ENCODE measurements around the gene RPS6KA5.

DNA sequence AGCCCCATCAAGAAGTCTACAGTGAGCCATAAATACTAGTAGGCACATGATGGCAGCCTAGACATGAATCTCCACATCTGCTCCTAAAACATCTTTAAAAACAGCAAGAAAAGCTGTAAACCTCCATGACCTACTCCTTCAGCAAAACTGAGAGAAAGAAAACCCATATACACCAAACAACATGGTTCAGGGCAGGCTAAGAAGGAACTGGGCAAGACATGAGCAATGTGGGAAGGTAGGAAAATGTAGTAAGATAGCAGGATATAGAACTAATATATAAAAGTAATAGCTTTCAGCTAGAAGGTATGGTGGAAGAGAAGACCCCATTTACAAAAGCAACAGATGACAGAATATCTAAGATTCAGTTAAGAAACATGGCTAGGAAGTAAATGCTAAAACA is 88.8 kb downstream of the RPS6KA5 start:
- TF ChIP-seq PHF8 (IDR thresholded peaks at IDR 0.05; ENCODE audit: borderline replicate concordance, low read depth) (no peak), NR3C1 (IDR thresholded peaks at IDR 0.05) (no peak), MAZ (IDR thresholded peaks at IDR 0.05; ENCODE audit: borderline replicate concordance, low read depth, low read length) (no peak), CEBPB (IDR thresholded peaks at IDR 0.05) (no peak), POLR2A (IDR thresholded peaks at IDR 0.05; ENCODE audit: low read length) (no peak), CBX8 (IDR thresholded peaks at IDR 0.05) (no peak), NFE2L2 (conservative IDR thresholded peaks at IDR 0.05; ENCODE audit: low read length) (no peak), KDM1A (IDR thresholded peaks at IDR 0.05; ENCODE audit: low read depth) (no peak), EP300 (IDR thresholded peaks at IDR 0.05) (no peak), MYC (IDR thresholded peaks at IDR 0.05; ENCODE audit: borderline replicate concordance, low read length) (no peak), MAFK (IDR thresholded peaks at IDR 0.05; ENCODE audit: partially characterized antibody) (no peak)
- TF ChIP-seq, protein P1, sequence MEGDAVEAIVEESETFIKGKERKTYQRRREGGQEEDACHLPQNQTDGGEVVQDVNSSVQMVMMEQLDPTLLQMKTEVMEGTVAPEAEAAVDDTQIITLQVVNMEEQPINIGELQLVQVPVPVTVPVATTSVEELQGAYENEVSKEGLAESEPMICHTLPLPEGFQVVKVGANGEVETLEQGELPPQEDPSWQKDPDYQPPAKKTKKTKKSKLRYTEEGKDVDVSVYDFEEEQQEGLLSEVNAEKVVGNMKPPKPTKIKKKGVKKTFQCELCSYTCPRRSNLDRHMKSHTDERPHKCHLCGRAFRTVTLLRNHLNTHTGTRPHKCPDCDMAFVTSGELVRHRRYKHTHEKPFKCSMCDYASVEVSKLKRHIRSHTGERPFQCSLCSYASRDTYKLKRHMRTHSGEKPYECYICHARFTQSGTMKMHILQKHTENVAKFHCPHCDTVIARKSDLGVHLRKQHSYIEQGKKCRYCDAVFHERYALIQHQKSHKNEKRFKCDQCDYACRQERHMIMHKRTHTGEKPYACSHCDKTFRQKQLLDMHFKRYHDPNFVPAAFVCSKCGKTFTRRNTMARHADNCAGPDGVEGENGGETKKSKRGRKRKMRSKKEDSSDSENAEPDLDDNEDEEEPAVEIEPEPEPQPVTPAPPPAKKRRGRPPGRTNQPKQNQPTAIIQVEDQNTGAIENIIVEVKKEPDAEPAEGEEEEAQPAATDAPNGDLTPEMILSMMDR (IDR thresholded peaks at IDR 0.05) = no peak
- TF ChIP-seq, protein P2, sequence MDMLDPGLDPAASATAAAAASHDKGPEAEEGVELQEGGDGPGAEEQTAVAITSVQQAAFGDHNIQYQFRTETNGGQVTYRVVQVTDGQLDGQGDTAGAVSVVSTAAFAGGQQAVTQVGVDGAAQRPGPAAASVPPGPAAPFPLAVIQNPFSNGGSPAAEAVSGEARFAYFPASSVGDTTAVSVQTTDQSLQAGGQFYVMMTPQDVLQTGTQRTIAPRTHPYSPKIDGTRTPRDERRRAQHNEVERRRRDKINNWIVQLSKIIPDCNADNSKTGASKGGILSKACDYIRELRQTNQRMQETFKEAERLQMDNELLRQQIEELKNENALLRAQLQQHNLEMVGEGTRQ (IDR thresholded peaks at IDR 0.05) = no peak
- TF ChIP-seq, protein P3, sequence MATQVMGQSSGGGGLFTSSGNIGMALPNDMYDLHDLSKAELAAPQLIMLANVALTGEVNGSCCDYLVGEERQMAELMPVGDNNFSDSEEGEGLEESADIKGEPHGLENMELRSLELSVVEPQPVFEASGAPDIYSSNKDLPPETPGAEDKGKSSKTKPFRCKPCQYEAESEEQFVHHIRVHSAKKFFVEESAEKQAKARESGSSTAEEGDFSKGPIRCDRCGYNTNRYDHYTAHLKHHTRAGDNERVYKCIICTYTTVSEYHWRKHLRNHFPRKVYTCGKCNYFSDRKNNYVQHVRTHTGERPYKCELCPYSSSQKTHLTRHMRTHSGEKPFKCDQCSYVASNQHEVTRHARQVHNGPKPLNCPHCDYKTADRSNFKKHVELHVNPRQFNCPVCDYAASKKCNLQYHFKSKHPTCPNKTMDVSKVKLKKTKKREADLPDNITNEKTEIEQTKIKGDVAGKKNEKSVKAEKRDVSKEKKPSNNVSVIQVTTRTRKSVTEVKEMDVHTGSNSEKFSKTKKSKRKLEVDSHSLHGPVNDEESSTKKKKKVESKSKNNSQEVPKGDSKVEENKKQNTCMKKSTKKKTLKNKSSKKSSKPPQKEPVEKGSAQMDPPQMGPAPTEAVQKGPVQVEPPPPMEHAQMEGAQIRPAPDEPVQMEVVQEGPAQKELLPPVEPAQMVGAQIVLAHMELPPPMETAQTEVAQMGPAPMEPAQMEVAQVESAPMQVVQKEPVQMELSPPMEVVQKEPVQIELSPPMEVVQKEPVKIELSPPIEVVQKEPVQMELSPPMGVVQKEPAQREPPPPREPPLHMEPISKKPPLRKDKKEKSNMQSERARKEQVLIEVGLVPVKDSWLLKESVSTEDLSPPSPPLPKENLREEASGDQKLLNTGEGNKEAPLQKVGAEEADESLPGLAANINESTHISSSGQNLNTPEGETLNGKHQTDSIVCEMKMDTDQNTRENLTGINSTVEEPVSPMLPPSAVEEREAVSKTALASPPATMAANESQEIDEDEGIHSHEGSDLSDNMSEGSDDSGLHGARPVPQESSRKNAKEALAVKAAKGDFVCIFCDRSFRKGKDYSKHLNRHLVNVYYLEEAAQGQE (IDR thresholded peaks at IDR 0.05) = no peak
